Stimulated activated naive CD4-positive, alpha-beta T cell treated with Interleukin-2 at 50 U/mL for 16 hours (primary cell): Measurements from ENCODE around the gene MINK1.

ENCODE experiments used
- DNase-seq: peaks from one replicate; lab custom pipeline; 2025; lab: John Stamatoyannopoulos, UW

MINK1 gene

DNA sequence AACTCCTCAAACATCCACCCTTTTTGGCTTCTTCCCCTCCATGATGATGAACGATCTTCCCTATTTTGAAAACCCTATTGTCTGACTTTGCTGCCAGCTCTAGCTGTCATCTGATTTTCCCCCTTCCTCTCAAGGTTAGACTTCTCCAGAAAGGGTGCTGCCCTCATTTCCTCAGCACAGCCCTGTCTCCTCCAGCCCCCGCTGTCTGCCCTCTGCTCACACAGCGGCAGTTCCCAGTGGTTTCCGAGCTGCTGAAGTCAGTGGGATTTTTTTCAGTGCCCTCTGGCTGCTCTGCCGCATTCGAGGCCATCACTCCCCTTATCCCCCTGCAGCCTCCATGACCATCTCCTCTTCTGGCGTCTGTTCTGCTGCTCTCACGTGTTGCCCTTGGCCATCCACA, 39.6 kb downstream of the MINK1 start:
- DNase-seq: no peak

- no peak for DNase-seq
These were observed 43.9 kb downstream of the MINK1 start for GRCh38 chr17:4877089-4877488.

DNA sequence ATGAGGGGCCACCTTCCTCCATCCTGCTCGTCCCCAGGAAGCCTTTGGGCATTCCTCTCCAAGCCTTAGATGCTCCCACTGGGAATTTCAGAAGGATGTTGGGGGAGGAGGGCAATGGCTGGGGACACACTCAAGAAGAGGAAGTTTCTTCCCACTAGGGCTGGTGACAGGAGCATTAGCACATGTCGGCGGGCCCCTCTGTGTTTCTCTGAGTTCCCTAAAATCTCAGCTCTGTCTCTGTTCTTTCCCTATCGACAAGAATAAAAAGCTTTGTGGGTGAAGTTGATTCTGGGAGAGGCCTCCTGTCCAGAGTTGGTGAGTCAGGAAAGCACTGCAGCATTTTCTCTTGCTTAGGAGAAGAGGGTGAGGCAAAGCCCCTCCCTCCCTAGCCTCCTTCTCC, 46.5 kb downstream of the MINK1 start:
- DNase-seq: no peak

DNA sequence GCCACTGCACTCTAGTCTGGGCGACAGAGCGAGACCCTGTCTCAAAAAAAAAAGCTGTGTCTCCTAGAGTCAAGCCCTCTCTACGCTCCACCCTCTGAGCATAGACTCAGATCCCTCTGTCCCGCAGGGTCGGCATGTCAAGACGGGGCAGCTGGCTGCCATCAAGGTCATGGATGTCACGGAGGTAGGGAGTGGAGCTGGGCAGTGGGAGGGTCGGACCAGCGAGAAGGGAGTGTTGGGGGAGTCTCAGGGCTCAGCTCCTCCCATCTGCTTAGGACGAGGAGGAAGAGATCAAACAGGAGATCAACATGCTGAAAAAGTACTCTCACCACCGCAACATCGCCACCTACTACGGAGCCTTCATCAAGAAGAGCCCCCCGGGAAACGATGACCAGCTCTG, 47.7 kb downstream of the MINK1 start:
- DNase-seq: no peak

DNA sequence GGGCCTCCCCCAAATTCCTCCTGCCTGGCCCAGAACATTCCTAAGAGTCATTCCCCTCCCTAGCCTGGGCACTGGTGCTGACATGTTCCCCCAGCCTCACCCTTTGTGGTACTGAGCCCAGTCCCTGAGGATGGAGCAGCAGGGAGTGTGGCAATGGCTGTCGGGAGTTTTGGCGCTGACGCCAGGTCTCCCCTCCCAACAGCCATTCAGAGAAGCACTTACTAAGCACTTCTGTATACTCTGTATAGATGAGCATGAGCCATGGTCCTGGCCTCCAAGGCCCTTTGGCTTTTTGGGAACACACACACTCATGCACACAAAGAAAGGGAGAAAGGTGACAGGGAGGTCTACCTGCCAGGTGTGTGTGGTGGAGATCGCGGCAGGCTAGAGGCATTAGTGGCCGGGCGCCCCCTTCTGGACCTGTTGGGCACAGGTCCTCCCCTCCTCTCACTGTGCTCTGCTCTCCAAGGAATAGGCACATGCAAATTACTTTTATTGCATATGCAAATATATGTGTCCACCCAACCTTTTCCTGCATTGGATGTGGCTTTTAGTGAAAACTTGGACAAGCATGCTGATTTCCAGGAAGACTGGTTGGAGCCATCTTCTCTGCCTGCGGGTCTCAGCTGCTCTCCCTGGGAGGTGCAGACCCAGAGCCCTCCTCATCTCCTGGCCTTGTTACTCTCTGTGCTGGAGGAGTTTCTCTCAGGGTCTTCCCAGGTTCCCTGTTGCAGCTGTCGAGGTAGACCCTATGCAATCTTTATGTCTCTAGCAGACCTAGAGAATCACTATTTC, 48.8 kb downstream of the MINK1 start:
- DNase-seq: peak; percentile 44

GRCh38 chr17:4884489-4884888, 51.3 kb downstream of the MINK1 start:
- no peak for DNase-seq

DNA sequence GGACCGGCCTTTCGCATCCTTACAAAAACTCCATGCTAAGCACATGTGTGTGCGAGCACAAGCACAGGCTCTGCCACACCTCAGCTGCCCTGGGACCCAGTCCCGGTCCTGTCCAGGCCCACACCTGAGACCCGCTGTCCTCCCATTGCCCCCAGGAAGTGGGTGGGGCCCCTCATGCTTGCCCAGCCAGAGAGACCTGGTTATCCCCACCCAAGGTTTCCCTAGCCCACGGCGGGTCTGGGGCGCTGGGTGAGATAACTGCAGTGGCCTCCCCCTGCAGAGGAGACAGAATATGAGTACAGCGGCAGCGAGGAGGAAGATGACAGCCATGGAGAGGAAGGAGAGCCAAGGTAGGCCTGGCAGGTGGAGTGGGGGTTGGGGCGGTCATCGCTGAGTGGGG, 53.7 kb downstream of the MINK1 start:
- DNase-seq: no peak

- no peak for DNase-seq
These were observed 54.4 kb downstream of the MINK1 start for GRCh38 chr17:4887581-4887980.

DNA sequence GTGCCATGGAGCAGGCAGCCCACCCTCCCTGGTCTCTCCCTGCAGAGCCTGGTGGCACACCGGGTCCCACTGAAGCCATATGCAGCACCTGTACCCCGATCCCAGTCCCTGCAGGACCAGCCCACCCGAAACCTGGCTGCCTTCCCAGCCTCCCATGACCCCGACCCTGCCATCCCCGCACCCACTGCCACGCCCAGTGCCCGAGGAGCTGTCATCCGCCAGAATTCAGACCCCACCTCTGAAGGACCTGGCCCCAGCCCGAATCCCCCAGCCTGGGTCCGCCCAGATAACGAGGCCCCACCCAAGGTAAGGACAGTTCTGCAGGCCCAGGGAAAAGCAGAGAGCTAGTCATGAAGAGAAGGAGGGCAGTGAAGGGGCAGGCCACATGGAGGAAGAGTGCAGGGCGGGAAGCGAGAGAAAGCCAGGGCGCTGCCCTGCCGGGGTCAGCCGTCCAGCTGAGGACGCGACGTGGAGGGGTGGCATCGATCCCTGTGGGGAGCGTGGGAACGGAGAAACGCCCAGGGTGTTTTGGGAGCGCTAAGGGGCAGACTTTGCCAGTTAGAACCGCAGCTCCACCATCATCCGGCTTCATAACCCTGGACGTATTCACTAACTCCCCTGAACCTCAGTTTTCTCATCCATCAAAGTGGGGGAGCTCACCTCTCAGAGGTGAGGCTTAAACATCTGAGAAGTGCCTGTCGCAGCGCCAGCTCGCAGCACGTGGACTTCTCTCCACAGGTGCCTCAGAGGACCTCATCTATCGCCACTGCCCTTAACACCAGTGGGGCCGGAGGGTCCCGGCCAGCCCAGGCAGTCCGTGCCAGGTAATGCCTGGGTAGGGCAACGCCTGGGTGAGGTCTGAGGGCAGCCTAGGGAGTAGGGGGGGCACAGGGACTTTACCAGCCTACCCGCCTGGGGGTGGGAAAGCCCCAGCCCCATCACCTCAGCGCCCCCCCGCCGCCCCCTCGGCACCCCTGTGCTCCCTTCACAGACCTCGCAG, 58.6 kb downstream of the MINK1 start:
- DNase-seq: no peak

GRCh38 chr17:4892499-4893221, 59.5 kb downstream of the MINK1 start:
- no peak for DNase-seq

DNA sequence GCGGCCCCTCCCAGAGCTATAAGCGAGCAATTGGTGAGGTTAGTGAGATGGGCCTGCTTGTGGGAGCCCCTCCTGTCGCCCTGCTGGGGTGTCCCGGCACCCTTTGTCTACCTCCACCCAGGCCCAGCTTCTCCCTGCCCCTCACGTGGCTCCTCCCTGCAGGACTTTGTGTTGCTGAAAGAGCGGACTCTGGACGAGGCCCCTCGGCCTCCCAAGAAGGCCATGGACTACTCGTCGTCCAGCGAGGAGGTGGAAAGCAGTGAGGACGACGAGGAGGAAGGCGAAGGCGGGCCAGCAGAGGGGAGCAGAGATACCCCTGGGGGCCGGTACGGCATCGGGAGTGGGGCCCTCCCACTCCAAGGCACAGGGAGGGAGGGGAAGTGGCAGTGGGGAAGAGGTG, 60.1 kb downstream of the MINK1 start:
- no peak for DNase-seq

DNA sequence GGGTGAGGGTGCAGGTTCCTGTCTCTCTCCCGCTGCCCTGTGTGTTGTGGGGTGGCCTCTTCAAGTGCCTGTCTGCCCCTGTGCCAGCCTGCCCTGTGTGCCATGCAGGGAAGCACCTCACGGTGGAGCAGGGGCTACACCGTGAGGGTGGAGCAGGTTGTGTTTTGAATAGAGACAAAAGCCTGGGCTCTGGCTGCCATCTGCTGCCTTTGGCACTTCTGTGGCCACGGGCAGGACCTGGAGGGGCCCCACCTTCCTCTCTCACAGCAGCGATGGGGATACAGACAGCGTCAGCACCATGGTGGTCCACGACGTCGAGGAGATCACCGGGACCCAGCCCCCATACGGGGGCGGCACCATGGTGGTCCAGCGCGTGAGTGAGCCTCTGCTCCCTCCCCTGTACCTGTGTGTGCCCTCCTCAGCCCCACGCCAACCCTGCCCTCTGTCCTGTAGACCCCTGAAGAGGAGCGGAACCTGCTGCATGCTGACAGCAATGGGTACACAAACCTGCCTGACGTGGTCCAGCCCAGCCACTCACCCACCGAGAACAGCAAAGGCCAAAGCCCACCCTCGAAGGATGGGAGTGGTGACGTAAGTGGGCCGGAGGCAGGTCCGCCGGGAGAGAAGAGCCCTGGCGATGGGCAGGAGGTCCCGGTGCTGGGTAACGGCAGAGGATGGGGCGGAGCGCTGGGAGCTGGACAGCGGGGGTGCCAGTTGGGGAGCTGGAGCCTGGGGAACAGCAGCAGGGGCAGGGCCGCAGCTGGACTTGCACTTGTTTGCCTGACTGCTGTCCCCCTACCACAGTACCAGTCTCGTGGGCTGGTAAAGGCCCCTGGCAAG, 60.8 kb downstream of the MINK1 start:
- DNase-seq: no peak

- no peak for DNase-seq
These were observed 62.0 kb downstream of the MINK1 start for GRCh38 chr17:4895121-4895520.

DNA sequence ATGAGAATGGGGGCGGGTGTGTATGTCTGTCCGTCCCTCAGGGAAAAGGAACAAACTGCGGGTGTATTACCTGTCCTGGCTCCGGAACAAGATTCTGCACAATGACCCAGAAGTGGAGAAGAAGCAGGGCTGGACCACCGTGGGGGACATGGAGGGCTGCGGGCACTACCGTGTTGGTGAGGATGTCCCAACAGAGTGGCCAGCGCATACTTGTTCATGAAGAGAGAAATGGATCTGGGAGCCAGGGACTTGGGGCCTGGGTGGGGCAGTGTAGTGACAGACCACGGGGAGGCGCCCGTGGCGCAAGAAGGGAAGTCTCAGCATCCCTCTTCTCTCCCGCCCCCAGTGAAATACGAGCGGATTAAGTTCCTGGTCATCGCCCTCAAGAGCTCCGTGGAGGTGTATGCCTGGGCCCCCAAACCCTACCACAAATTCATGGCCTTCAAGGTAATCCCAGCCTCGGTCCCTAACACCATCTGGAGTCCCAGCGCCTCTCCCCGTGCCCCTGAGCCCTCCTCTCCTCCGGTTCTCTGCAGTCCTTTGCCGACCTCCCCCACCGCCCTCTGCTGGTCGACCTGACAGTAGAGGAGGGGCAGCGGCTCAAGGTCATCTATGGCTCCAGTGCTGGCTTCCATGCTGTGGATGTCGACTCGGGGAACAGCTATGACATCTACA, 62.7 kb downstream of the MINK1 start:
- no peak for DNase-seq

DNA sequence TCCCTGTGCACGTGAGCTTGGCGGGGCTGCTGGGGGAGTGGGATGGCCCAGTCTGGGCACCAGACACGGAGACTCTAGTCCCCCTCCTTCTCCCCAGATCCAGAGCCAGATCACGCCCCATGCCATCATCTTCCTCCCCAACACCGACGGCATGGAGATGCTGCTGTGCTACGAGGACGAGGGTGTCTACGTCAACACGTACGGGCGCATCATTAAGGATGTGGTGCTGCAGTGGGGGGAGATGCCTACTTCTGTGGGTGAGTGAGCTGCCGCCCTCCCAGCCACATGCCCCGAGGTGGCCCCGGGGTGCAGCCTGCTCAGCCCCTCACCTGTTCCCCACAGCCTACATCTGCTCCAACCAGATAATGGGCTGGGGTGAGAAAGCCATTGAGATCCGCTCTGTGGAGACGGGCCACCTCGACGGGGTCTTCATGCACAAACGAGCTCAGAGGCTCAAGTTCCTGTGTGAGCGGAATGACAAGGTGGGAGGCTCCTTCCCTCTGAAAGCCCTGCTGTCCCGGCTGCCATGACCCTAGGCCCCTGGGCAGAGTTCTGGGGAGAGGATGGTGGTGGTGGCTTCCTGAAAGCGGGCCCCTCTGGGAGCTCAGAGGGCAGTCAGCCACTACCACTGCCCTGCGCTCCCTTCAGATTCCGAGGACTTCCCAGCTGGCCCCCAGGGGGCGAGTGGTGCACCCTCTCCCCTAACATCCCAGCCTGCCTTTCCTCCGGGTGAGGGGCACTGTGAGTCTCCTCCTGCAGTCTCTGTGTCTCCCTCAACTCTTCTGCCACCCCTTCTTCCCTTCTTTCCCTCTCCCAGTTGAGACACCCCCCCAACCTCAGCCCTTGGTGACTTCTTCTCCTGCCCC, 63.4 kb downstream of the MINK1 start:
- no peak for DNase-seq

GRCh38 chr17:4897198-4897687, 64.1 kb downstream of the MINK1 start:
- no peak for DNase-seq

DNA sequence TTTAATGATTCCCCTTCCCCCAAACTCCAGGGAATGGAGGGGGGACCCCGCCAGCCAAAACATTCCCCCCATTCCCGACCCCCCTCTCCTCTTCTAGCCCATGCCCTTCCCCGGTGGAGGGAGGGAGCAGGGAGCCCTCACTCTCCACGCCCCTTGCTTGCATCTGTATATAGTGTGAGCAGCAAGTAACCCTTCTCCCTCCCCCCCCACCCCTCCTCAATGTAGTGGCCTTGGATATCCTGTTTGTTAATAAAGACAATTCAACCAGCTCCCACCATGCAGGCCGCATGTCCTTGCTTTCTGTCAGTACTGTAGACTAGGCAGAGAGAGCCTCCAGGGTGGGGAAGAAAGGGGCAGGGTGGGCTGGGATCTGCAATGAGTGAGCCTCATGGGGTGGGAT, 64.6 kb downstream of the MINK1 start:
- DNase-seq: no peak

DNA sequence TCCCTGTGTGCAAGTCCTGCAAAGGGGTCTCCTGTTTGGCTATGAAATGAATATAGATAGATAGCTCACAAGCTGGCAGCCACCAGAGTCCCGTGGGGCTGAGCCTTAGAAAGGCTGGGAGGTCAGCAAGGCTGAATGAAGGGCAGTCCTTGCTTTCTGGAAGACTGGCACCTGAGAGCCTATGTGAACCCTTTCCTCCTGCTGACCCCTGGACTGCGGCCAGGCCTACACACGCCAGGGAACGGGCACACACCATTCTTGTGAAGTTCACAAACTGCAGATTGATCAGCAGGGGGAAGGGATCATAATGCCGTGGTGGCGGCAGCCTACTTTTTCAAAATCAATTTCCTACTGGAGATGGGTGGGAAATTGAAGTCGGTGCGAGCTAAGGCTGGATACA, 65.2 kb downstream of the MINK1 start:
- no peak for DNase-seq

DNA sequence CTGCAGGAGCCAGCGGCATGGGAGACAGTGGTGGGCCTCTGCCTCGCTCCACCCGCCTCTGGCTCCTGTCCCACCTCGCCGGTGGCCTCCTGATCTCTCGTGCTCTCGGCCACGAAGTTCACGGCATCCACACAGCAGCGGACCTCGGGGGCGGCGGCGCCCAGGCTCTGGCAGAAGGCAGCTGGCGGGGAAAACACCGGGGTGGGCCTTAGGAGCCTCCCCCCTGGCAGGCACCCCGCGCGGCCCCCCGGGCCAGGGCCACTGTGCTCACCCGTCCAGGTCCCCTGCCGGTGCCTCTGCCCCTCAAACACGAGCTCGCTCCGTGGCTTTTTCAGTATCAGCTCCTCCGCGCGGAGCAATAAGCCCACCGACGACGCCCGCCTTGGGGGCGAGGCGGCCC, 65.8 kb downstream of the MINK1 start:
- DNase-seq: no peak
